CD4-positive, alpha-beta T cell treated with Interferon alpha-2 for 1 hour (primary cell): ENCODE measurements around the gene PRKCA.

Experiments
- DNase-seq, 2 donors: peaks; one replicate each; pipeline ENCODE4 v3.0.0-alpha.2; 2020 to 2022

PRKCA gene

GRCh38 chr17:66555605-66556004, 253.2 kb downstream of the PRKCA start:
- no peak for DNase-seq

- no peak for DNase-seq
Measured at GRCh38 chr17:66557200-66557599, 254.8 kb downstream of the PRKCA start.

DNA sequence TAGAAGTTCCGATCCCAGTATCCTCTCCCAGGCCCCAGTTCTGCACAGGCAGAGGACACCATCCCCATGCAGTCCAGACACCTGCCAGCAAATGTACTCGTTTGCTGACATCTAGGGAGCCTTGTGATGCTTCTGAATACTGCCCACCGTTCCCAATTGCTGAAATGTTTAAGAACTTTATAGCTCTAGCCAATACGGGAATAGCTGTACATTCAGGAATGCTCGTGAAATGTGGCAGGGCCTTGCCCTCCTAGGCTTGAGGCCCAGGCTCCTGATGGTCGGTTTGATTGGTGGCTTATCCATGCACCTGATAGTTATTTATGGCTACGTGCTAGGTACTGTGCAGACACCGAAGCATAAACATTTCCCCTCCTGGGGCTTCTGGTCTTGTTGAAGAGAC, 255.5 kb downstream of the PRKCA start:
- DNase-seq = no peak

GRCh38 chr17:66560691-66561090, 258.3 kb downstream of the PRKCA start:
- DNase-seq = no peak

GRCh38 chr17:66562119-66562518, 259.7 kb downstream of the PRKCA start:
- DNase-seq = no peak

- no peak for DNase-seq
Measured at GRCh38 chr17:66564992-66565465, 262.6 kb downstream of the PRKCA start.

GRCh38 chr17:66567234-66568170, 265.1 kb downstream of the PRKCA start:
- peak; percentile 72 to 80 for DNase-seq

DNA sequence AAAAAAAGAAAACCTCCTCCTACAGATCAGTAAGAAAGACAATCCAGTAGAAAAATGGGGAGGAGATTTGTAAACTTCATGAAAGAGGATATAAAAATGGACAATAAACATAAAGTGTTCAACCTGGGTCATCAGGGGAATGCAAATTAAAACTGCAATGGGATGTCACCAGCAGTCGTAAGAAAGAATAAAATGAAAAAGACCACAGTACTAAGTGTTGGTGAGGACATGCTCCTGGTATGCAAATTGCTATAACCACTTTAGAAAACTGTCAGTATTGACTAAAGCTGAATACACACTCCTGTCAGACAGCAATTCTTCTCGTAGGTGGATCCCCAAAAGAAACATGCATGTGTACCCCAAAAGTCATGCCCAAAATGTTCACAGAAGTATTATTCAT, 267.2 kb downstream of the PRKCA start:
- no peak for DNase-seq

DNA sequence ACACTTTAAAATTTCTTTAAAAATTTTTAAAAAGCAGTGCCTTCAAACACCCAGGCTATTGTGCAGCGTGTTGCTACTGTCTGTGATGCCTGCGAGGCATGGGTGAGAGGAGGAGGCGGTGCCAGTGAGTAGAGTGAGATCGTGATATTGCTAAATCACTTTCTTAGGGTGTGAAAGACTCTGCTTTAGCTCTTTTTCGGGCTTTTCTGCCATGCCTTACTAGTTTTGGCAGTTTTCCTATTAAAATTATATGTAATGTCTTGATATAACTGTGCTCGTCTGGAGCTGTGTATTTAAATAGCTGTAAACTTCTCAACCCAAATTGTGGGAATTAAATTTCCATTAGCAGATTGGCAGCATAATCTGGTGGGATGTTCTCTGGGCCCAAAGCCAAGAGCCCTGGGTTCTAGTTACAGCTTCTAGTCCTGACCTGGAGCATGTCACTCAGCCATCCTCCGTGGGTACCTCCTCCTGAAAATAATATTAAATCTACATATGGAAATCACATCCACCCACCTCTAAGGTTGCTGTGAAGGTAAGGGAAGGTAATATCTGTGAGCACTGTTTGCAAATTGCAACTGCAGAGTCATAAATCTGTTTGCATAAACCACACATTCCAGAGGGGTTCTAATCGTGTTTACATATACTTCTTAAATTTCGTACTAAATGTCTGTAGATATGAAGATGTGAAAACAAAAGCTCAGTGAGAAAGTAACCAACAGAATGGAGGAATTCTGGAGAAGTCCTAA, 268.2 kb downstream of the PRKCA start:
- no peak for DNase-seq

DNA sequence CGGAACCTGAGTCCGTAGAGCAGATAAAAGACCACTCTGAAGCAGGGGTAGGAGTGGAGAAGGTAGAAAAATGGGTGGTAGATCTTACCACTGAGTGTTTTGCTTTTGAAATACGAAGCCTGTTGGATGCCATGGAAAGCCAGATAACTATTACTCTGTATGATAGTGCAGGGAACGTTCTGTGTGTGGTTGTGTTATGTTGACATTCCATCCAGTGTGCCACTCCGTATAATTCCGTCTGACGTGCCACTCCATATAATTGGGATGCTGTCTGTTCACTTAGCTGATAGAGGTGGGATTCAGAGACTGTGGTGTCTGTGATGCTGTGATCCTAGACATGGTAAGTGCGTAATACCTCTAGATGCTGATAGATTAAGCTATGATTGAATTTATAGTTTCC, 269.3 kb downstream of the PRKCA start:
- no peak for DNase-seq

GRCh38 chr17:66573078-66573477, 270.7 kb downstream of the PRKCA start:
- DNase-seq = no peak

DNA sequence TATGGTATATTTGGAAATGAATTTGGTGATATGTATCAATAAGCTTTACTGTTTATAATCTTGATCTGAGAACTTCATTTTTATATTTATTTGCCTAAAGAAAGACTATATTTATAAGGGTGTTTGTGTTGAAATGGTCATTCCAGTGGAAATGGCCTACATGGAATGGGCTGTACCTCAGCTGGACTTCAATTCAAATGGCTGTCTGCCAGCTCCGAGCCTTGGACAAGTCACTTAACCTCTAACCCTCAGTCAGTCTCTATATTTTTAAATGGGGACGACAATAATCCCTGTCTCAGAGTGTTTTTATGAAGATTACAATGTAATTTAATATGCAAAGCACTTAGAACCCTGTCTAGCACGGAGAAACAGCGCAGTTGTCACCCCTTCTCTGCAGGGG, 271.7 kb downstream of the PRKCA start:
- no peak for DNase-seq

DNA sequence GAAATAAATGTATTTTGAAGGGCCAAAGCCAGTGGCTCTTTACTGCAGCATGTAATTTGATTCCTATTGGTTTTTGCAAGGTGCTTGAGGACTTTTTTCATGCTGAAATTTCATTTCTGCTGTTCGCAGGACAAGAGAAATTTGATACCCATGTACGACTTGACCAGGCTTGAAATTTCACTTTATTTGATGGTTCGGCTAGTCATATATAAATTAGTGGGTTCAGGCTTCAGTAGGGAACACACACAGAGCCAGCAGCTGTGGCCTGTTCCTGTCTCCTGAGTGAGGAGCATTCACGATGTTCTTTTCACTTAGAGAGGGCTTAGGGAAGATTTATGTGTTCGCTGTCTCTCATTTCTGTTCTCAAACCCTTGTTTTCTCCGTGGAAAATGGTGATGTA, 274.1 kb downstream of the PRKCA start:
- DNase-seq = no peak

DNA sequence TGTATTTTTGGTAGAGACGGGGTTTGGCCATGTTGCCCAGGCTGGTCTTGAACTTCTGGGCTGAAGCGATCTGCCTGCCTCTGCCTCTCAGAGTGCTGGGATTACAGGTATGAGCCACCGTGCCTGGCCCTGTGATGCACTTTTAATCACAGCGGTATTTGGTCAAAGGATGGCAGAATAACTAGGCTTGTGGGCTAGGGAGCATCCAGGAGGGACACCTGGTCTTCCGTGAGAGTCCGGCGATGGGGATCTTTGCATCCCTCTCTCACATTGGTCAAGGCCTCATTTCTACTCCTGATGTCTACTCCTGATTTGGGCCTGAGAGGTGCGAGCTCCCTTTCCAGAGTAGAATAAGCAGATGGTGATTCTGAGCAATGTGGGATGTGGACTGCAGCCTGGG, 274.6 kb downstream of the PRKCA start:
- no peak for DNase-seq

GRCh38 chr17:66578781-66579489, 276.5 kb downstream of the PRKCA start:
- no peak for DNase-seq

DNA sequence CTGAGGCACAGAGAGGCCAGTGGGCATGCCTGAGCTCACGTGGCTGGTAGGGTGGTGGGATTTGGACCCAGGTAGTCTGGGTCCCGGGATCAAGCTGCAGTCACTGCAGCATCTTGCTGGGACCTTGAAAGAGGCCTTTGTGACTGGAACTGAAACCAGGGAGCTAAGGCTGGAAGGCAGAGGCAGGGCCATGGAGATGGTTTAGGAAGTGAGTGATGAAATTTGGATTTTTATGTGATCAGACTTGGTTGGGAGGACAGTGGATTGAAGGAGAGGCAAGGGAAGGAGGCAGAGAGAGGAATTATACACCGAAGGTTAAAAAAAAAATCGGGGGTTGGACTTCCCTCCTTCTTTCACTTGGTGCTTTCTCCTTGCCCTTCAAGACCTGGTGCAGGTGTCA, 277.1 kb downstream of the PRKCA start:
- DNase-seq = no peak

DNA sequence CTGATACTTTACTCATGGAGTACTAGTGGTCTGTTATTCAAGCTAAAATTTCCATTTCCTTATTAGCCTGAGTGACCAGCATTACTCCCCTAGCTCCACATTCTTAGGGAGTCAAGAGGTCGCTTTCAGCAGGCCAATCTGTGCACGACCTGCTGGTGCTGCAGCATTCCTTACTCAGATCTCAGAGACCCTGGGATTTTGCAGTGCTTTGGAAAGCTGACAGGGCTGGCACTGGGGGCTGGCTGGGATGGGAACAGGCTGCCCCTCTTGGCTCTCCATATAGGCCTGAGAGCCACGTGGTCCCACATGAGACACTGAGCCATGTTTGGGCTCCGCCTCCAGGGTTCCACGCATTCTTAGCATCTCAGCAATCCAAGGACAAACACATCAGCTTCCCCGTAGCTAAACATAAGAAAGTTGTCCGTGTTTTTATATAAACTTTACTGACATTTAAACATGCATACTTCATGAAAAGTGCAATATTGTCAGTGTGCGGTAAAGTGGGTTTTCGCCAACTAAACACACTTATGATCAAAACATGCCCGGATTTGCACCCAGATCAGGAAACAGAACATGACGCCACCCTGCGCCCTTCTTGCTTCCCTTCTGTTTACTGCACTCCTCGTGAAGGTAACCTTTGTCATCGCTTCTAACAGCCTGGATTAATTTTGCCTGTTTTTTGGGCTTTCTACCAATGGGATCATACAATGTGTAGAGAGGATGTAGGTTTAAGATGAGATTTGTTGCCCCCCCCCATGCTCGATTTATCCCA, 278.0 kb downstream of the PRKCA start:
- no peak for DNase-seq

- DNase-seq = no peak
Measured at GRCh38 chr17:66580956-66581391, 278.6 kb downstream of the PRKCA start.

DNA sequence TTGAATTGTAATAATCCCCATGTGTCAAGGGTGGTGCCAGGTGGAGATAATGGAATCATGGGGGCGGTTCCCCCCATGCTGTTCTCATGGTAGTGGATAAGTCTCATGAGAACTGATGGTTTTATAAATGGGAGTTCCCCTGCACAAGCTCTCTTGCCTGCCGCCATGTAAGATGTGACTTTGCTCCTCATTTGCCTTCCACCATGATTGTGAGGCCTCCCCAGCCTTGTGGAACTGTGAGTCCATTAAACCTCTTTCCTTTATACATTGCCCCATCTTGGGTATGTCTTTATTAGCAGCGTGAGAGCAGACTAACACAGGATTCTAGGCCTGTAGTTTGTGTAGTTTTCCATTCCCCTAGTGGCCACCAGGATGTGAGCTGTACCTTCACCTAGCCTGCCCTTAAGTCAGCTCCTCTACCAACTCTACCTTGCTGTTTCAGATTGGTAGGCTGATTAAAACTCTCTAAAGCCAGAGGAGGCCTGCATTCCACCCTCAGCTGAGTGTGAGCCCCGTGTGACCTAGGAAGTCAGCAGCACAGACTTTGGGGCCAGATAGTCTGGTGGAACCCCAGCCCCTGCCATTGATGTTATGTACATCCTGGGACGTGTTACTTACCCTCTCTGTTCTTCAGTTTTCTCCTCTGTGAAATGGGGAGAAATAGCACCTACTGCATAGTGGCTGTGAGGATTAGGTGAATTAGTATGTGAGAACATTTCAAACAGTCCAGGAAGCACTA, 280.1 kb downstream of the PRKCA start:
- no peak for DNase-seq

DNA sequence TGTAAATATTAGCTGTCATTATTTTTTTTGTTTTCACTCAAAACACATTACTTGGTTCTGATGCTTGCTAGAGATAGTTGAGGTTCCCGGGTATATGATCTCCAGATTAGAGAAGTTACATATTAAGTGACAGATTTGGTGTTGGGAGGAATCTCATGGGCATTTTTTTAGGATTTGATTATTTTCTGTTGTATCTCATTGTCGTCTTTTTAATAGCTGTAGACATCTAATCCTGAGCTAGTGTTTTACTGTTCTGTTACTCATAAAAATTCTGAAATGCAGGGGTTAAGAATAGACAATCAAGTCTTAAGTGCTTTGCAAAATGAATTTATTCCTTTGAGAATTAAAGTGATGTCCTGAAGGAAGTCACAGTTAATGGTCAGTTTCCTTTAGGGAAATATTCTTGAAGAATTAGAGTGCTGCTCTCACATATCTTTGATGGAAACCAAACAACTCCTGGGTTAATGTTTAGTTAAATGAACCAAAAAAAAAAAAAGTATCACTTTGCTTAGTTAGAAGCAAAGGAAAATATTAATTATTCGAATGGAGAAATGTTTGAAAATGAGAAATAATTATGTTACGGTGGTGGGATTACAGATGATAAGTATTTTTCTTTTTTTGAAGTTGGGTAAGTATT, 280.8 kb downstream of the PRKCA start:
- no peak for DNase-seq

- no peak for DNase-seq
Measured at GRCh38 chr17:66584927-66585326, 282.5 kb downstream of the PRKCA start.
